ENCODE data around the gene MACC1. TPM values are rescaled to one million over a fixed set of nuclear protein-coding genes. Genes with fewer than 3 reads are reported as not detected.

MACC1 gene
- total RNA-seq, 1 donor: 0.18 TPM

DNA sequence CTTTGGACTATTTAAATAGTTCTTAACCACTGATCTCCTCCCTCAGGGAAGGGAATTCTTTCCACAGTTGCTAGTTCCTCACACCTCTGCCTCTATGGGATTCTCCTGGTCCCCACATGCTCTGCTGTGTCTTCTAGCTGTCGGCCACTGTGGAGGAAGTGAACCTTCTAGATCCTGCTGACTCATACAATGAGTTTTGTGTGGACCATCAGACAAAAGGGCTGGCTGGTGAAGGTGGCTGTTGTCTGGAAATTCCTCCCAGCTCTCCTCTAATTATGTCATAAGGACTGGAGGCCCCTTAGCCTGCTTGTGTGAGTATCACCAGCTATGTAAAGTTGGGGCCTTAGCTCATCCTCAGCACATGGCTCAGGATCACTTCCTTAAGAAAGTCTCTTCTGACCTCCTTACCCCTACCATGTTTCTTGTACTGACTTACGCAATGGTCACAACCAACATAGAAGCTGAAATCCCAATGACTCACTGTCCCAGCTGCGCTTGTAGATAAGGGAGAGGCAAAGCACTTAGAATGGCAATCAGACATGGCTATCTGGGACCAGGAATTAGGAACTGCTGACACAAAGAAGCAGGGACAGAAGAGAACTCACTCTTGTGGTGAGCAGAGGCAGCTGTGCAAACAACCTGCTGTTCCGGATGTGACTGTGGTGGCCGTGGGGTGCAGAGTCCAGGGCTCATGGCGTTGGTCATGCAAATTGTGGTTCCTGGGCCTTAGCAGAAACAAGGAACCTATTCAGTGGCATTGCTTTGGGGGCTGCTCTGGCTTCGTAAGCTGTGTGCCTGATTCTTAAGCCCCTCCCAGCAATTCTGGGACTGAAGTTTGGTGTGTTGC lies 2.5 kb upstream of the MACC1 start:
- DNase-seq (ENCODE audit: low read depth): peak; percentile 93
- TF ChIP-seq, protein P1, sequence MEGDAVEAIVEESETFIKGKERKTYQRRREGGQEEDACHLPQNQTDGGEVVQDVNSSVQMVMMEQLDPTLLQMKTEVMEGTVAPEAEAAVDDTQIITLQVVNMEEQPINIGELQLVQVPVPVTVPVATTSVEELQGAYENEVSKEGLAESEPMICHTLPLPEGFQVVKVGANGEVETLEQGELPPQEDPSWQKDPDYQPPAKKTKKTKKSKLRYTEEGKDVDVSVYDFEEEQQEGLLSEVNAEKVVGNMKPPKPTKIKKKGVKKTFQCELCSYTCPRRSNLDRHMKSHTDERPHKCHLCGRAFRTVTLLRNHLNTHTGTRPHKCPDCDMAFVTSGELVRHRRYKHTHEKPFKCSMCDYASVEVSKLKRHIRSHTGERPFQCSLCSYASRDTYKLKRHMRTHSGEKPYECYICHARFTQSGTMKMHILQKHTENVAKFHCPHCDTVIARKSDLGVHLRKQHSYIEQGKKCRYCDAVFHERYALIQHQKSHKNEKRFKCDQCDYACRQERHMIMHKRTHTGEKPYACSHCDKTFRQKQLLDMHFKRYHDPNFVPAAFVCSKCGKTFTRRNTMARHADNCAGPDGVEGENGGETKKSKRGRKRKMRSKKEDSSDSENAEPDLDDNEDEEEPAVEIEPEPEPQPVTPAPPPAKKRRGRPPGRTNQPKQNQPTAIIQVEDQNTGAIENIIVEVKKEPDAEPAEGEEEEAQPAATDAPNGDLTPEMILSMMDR (IDR thresholded peaks at IDR 0.05; ENCODE audit: insufficient read depth, low read length): no peak
- no peak overlapping the region for H3K4me3 ChIP-seq (ENCODE audit: low read depth, low read length)

DNA sequence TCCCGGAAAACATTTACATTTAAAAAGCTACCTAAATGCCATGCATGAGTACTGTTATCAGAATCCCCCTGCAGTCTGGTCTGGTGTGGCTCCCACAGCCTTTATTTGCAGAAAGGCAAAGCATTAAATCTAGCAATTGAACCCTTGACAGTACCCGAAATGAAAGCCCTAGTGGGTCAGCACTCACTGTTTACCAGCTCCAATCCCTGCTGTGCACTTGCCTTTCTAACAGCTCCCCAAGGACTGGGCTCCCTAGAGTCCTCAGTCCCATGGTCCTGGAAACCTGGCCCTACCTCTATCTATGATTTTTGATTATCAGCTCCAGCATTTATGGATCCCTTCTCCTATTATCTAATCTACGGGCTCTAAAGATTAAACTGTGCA lies 1.9 kb upstream of the MACC1 start:
- TF ChIP-seq, protein P1 (IDR thresholded peaks at IDR 0.05; ENCODE audit: insufficient read depth, low read length): no peak
- no peak overlapping the region for H3K4me3 ChIP-seq (ENCODE audit: low read depth, low read length)
- DNase-seq (ENCODE audit: low read depth): no peak

DNA sequence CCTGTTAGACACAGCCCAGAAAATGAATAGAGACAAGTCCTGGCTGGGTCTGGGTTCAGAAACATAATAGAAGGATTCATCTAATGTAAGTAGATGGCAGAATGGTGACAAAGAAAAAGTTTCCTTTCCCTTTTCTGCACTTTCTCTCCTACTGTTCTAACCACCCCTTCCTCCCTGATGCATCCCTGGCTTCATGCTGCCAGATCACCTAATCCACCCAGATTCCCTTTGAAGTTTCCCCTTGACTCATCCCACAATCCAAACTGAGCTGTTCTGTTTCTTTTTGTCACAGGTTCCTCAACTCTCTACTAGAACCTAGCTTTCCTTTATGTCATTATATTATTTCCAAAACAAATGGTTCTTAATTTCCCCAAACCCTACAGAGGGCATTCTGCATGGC lies 1.1 kb upstream of the MACC1 start:
- no peak overlapping the region for H3K4me3 ChIP-seq (ENCODE audit: low read depth, low read length)
- DNase-seq (ENCODE audit: low read depth): no peak
- TF ChIP-seq, protein P1 (IDR thresholded peaks at IDR 0.05; ENCODE audit: insufficient read depth, low read length): no peak

DNA sequence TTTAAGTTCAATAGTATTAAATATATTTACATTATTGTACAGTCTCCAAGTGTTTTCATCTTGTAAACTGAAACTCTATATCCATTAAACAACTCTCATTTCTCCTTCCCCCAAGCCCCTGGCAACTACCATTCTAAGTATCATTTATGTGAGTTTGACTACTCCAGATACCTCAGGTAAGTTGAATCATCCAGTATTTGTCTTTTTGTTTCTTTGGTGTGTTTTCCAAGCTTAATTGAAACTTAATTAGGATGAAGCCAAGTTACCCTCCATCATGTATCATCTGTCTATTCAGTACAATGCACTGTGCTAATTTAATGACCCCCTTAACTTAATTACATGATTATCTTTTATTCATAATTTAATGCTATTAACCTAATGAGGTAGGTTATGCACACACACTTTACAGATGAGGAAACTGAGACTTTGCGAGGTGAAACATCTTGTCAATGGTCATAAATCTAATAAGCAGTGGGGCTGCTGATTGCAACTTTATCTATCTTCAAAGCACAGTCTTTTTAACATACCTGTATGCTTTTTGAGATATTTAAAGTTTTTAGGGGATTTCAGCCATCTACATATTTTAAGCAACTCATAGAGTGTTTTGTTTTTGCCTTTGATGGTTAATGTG lies 663 bp downstream of the MACC1 start:
- TF ChIP-seq, protein P1 (IDR thresholded peaks at IDR 0.05; ENCODE audit: insufficient read depth, low read length): no peak

DNA sequence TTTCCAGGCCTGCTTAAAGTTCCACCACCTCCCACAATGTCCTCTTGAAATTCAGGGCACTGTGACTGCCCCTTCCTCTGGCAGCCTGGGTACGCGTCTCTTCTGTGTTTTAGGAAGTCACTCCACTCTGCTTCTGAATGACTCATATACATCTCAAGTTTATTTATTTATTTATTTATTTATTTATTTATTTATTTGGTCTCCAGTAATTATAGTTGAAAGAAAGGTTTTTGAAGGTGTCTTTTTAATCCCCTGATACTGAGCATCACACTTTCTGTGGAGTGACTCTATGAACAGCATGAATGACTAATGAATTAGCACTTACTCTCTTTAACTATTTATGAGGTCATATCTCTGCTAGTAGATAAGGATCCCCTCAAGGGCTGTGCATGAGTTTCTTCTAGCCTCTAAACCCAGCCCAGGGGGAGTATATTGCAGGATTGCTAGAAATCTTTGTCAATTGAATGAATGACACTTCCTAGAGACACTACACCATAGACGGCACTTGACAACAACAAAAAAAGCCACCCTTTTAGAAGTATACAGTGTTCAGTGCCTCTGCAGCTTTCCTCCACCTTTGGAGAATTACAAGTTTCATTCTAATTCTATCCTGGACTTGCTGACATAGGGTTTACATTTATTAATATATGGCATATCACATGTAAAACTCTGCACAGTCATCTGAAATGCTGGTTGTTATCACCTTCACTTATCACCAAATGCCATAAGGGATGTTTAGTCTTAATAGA lies 2.1 kb downstream of the MACC1 start:
- no peak for DNase-seq (ENCODE audit: low read depth)
- TF ChIP-seq, protein P1 (IDR thresholded peaks at IDR 0.05; ENCODE audit: insufficient read depth, low read length): no peak
- H3K4me3 ChIP-seq (ENCODE audit: low read depth, low read length): no peak overlapping the region

More for the DNA sequence above, 663 bp downstream of the MACC1 start:
- no peak overlapping the region for H3K4me3 ChIP-seq (ENCODE audit: low read depth, low read length)
- no peak for DNase-seq (ENCODE audit: low read depth)

DNA sequence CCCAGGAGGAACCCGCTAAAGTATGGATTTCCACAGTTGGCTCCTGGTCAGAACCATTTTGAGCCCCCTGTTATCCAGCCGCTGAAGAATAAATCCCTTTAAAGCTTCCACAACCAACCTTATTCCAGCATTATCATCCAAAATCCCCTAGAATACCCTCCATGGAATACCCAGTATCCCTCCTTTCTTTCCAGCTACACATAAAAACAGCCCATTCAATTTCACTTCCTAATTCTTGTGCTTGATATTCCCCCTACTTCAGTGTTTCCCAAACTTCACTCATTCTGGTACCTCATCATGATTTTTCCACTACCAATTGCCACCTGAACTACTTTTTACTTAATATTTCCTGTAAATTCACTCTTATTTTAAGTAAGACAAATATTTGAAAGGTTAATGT lies 3.1 kb downstream of the MACC1 start:
- DNase-seq (ENCODE audit: low read depth): no peak
- H3K4me3 ChIP-seq (ENCODE audit: low read depth, low read length): no peak overlapping the region
- TF ChIP-seq, protein P1 (IDR thresholded peaks at IDR 0.05; ENCODE audit: insufficient read depth, low read length): no peak

Data from fibroblast of the aortic adventitia (primary cell).